Measurements from ENCODE around the gene NPB. TPM values are rescaled to one million over a fixed set of nuclear protein-coding genes. Genes with fewer than 3 reads are reported as not detected.

NPB gene
- total RNA-seq, 1 donor from 2014 or later = 1.9 TPM

DNA sequence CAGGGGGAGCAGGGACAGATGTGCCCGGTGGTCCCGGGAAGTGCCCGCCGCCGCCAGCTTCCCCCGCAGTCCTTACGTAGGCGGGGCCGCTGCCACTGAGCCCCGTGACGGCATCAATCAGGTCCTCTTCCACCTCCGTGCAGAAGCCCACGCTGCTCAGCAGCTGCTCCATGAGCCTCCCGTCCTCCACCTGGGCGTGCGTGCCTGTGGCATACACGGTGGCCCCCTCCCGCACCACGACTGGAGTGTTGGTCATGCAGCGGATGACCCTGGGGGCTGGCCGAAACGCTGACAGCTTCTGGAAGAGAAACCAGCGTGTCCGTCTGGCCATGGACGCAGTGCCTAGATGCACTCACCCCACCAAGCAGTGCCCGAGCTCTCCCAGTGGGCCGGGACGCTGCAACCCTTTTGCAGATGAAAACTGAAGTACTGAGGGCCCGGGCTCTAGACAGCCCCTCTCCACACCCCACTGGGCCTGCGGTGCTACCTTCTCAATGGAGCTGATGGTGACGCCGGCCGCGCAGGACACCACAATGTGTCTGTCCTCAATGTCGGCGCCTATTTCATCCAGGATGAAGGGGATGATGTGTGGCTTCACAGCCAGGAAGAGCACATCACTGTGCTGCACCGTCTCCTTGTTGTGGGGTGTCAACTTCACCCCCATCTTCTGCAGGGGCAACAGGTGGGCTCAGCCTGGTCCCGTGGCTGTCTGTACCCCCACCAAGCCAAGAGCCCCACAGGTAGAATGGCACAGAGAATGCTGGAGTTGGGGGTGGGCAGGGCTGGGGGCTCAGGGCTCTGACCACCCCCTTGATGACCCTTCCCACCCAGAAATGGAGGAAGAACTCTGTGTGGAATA is 33.0 kb downstream of the NPB start:
- DNase-seq (ENCODE audit: extremely low read depth, low read depth, low spot score) = no peak

DNA sequence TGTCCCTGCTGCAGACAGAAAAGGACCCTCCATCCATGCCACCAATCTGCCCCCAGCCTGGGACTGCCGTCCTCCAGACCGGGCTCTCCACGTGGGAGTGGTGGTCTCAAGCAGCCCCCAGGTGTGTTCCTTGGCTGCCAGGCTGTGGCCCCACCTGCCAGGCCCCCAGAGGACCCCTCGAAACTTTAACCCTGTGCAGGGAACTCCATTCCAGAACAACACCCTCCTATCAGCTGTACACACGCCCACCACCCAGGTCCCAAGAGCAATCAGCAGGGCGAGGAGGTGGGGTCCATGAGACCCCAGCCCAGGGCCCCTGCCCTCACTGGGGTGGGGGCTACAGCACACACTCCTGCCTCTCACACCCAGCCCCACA is 33.7 kb downstream of the NPB start:
- DNase-seq (ENCODE audit: extremely low read depth, low read depth, low spot score) = no peak

DNA sequence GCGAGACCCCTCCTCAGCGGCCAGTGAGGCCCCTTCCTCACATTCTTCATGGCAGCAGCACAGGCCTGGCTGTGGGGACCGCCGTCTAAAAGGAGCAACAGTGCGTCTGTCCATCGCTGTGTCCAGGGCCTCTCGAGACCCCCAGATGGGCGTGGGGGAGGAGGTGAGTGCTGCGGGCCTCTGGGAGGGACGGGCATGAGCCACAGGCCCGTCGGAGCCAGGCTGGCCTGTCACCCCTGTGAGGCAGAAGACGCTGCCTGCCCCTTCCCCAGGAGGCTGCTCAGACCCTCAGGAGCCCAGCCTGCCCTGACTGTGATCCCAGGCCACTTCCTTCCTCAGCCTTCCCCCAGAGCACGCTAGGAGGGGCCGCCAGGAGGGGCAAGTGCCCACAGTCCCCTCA is 37.2 kb downstream of the NPB start:
- no peak for DNase-seq (ENCODE audit: extremely low read depth, low read depth, low spot score)

GRCh38 chr17:81939881-81940385 is 37.9 kb downstream of the NPB start:
- no peak for DNase-seq (ENCODE audit: extremely low read depth, low read depth, low spot score)

- no peak for DNase-seq (ENCODE audit: extremely low read depth, low read depth, low spot score)
These were observed 38.8 kb downstream of the NPB start for GRCh38 chr17:81940538-81941483.

DNA sequence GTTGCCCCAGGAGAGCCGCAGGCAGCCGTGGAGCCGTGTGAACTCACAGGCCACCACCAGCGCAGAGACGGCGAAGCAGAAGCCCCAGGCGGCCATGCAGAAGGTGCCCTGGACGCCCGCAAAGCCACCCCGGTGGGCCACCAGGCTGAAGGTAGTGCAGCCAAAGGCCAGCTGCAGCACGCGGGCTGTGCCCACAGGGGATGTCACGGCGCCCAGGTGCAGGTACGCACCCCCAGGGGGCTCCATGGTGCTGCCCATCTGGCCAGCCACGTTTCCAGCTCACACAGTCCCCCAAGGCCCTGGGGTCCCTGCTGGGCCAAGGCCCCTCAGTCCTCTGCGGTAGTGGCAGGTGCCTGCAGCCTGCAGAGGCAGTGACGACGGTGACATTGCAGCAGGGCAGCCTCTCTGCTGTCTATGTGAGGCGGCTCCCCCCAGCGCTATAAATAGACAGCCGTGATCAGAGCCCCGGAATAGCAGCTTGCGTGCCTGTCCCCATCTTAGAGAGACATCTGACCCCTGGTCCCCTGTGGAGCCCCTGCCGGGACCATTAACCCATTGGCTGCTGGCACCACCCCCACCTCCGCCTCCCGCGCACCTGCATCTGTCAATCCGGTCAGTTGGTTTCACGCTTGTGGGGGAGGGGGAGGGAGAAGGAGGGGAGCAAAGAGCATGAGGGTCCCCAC is 39.6 kb downstream of the NPB start:
- no peak for DNase-seq (ENCODE audit: extremely low read depth, low read depth, low spot score)

GRCh38 chr17:81942167-81942553 is 40.1 kb downstream of the NPB start:
- DNase-seq (ENCODE audit: extremely low read depth, low read depth, low spot score) = no peak

DNA sequence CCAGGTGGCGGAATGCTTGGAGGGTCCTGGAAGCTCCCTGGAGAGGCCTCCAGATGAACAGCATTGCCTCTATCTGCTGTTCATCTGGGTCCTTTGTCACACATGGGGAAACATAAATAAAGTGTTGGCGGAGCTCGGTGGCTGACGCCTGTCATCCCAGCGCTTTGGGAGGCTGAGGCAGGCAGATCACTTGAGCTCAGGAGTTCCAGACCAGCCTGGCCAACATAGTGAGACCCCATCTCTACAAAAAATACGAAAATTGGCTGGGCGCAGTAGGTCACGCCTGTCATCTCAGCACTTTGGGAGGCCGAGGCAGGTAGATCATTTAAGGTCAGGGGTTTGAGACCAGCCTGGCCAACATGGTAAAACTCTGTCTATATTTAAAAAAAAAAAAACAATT is 42.8 kb downstream of the NPB start:
- DNase-seq (ENCODE audit: extremely low read depth, low read depth, low spot score) = no peak

DNA sequence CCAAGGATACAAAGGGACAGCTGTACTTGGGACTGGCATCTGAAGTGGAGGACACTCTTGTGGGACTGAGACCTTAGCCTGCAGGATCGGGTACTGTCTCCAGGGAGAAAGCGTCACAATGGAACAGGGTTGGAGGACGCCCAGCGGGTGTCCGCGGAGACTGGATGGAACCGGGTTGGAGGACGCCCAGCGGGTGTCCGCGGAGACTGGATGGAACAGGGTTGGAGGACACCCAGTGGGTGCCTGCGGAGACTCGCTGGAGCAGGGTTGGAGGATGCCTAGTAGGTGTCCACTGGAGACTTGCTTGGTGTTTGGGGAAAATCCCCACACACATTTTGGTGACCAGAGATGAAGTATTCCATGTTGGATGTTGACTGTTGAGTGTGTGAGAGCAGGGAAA is 45.2 kb downstream of the NPB start, which contains the start of gene MYADML2:
Gene MYADML2 (minus strand): TSS at position 45 of the 400 bp plus-strand sequence. CDS start 5,492 bp downstream, outside the sequence.
- DNase-seq (ENCODE audit: extremely low read depth, low read depth, low spot score) = no peak

DNA sequence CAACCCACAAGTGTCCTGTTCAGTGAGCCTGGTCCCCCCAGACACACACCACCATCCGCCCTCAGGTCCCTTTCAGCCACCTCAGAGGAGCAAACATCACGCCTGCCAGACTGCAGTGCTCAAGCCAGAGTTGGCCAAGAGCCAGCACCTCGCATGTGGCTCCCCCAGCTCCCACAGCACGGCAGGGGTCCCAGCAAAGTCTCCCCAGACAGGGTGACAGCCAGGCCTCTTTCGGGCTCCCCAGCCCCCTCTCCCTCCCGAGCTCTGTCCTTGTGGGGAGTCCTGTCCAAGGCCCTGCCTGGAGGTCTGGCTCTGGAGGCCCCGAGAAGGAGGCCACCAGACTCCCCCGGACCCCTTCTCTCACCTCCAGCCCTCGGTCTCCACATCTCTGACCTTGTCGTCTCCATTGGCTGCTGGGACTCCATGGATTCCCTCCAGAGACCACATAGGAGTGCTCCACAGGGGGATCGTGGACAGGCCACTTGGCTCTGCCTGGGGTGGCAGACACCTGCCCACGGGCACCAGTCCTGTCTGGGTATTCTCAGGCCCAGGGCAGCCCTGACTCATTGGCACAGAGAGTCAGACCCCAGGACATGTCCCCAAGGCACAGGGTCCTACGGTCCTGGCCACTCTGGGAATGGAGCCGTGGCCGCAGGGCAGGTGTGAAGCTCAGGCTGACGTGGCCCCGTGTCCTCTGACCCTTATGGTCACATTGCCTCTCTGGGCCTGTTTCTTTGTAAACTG is 46.8 kb downstream of the NPB start:
- no peak for DNase-seq (ENCODE audit: extremely low read depth, low read depth, low spot score)

- DNase-seq (ENCODE audit: extremely low read depth, low read depth, low spot score) = no peak
These were observed 48.5 kb downstream of the NPB start for GRCh38 chr17:81950501-81950900.

DNA sequence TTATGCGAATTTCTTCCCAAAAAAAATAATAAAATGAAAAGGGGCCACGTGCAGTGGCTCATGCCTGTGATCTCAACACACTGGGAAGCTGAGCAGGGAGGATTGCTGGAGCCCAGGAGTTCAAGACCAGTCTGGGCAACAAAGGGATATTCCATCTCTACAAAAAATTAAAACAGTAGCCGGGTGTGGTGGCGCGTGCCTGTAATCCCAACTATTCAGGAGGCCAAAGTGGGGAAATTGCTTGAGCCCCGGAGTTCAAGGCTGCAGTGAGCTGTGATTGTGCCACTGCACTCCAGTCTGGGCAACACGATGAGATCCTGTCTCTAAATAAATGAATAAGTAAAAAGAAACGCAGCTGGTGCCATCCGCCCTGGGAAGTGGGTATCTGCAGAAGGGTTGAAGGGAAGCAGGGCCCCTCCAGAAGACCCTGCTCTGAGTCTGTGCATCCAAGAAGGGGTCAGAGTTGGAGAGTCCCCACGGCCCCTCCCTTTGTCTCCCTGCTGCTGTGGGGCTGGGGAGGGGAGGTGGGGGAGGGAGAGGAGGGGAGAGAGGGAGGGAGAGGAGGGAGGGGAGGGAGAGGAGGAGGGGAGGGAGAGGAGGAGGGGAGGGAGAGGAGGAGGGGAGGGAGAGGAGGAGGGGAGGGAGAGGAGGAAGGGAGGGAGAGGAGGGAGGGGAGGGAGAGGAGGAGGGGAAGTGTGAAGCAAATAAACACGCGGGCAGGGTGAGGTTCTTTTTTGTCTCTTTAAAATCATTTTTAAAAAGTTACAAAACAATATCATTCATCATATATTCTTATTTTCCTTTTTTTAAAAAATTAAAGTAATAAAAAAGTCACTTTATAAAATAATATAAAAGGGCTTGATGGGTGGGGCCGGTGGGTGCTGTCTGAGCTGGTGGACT is 50.0 kb downstream of the NPB start:
- DNase-seq (ENCODE audit: extremely low read depth, low read depth, low spot score) = no peak

Other genes starting within 250 kb of the NPB start
- gene PDE6G, start 245.7 kb upstream of the NPB start, total RNA-seq = 2.7 and 3.2 TPM in 2 replicates
- gene OXLD1, start 235.6 kb upstream of the NPB start, total RNA-seq = 16.5 and 35.1 TPM in 2 replicates
- 19.0 and 22.8 TPM in 2 replicates for gene CCDC137, start 235.5 kb upstream of the NPB start, total RNA-seq
- gene ARL16, start 218.4 kb upstream of the NPB start, total RNA-seq = 25.6 and 38.8 TPM in 2 replicates
- 136 and 145 TPM in 2 replicates for gene HGS, start 218.2 kb upstream of the NPB start, total RNA-seq
- 75.4 and 84.5 TPM in 2 replicates for gene MRPL12, start 198.9 kb upstream of the NPB start, total RNA-seq
- 13.2 and 19.0 TPM in 2 replicates for gene SLC25A10, start 190.0 kb upstream of the NPB start, total RNA-seq
- gene GCGR, start 98.1 kb upstream of the NPB start, total RNA-seq = not detected in 2 replicates
- gene MCRIP1, start 68.9 kb upstream of the NPB start, total RNA-seq = 134 and 148 TPM in 2 replicates
- not detected in 2 replicates for gene PPP1R27, start 67.2 kb upstream of the NPB start, total RNA-seq
- 3,025 and 3,034 TPM in 2 replicates for gene P4HB, start 41.7 kb upstream of the NPB start, total RNA-seq
- 426 and 442 TPM in 2 replicates for gene ARHGDIA, start 30.9 kb upstream of the NPB start, total RNA-seq
- gene ALYREF, start 10.7 kb upstream of the NPB start, total RNA-seq = 151 and 152 TPM in 2 replicates
- 180 and 216 TPM in 2 replicates for gene ANAPC11, start 10.5 kb upstream of the NPB start, total RNA-seq
- gene PCYT2, start 9.2 kb downstream of the NPB start, total RNA-seq = 36.6 and 62.9 TPM in 2 replicates
- gene SIRT7, start 15.9 kb downstream of the NPB start, total RNA-seq = 22.7 and 33.2 TPM in 2 replicates
- 20.4 and 34.4 TPM in 2 replicates for gene MAFG, start 25.5 kb downstream of the NPB start, total RNA-seq
- 67.3 and 97.0 TPM in 2 replicates for gene PYCR1, start 35.1 kb downstream of the NPB start, total RNA-seq
- gene MYADML2, start 45.0 kb downstream of the NPB start, total RNA-seq = not detected in 2 replicates
- gene NOTUM, start 58.9 kb downstream of the NPB start, total RNA-seq = 0.78 TPM in 1 of 2 replicates, not detected in the other
- gene ASPSCR1, start 75.4 kb downstream of the NPB start, total RNA-seq = 21.8 and 25.1 TPM in 2 replicates
- gene CENPX, start 120.6 kb downstream of the NPB start, total RNA-seq = 51.6 and 74.3 TPM in 2 replicates
- gene LRRC45, start 121.1 kb downstream of the NPB start, total RNA-seq = 12.8 and 24.9 TPM in 2 replicates
- gene RAC3, start 129.4 kb downstream of the NPB start, total RNA-seq = 42.1 and 67.9 TPM in 2 replicates
- gene DCXR, start 135.5 kb downstream of the NPB start, total RNA-seq = 61.0 and 67.6 TPM in 2 replicates
- 45.0 and 49.1 TPM in 2 replicates for gene RFNG, start 149.6 kb downstream of the NPB start, total RNA-seq
- 122 and 139 TPM in 2 replicates for gene GPS1, start 149.7 kb downstream of the NPB start, total RNA-seq
- 55.7 and 75.2 TPM in 2 replicates for gene DUS1L, start 163.6 kb downstream of the NPB start, total RNA-seq
- gene FASN, start 196.0 kb downstream of the NPB start, total RNA-seq = 165 and 201 TPM in 2 replicates